Iris pigment epithelial cell (primary cell): ENCODE measurements around the gene MACROH2A2.
A peak's percentile ranks its signal among the peaks of the same experiment; 100 is the strongest.
"Not testable (repeated sequence)": the region's sequence is repeated elsewhere in the genome, so short reads cannot be mapped to it uniquely, and the experiment has no call there.

ENCODE experiments used
- DNase-seq: peaks from one replicate; pipeline ENCODE4 v3.0.0-alpha.2; 2011; ENCODE audit warnings: low read depth

MACROH2A2 gene

GRCh38 chr10:70052462-70053217, at the start of gene MACROH2A2:
Gene MACROH2A2 (plus strand): TSS chr10:70052846. CDS start chr10:70075659, 22,813 bp downstream.
- DNase-seq: peak; percentile 80

GRCh38 chr10:70007116-70007820, 45.4 kb upstream of the MACROH2A2 start:
- DNase-seq: peak; percentile 17

GRCh38 chr10:70031215-70031614, 21.4 kb upstream of the MACROH2A2 start:
- no peak for DNase-seq

- DNase-seq: no peak
Measured at GRCh38 chr10:70032667-70033289, 19.9 kb upstream of the MACROH2A2 start.

- no peak for DNase-seq
Measured at GRCh38 chr10:70034232-70034631, 18.4 kb upstream of the MACROH2A2 start.

GRCh38 chr10:70035531-70035930, 17.1 kb upstream of the MACROH2A2 start:
- DNase-seq: no peak

- DNase-seq: peak; percentile 25
Measured at GRCh38 chr10:70038923-70039322, 13.7 kb upstream of the MACROH2A2 start.

GRCh38 chr10:70041016-70041415, 11.6 kb upstream of the MACROH2A2 start:
- no peak for DNase-seq

- not testable (repeated sequence) for DNase-seq
Measured at GRCh38 chr10:70041739-70042138, 10.9 kb upstream of the MACROH2A2 start.

GRCh38 chr10:70047066-70047465, 5.6 kb upstream of the MACROH2A2 start:
- DNase-seq: not testable (repeated sequence)

- DNase-seq: no peak
Measured at GRCh38 chr10:70048030-70048723, 4.5 kb upstream of the MACROH2A2 start.

GRCh38 chr10:70051848-70052247, 798 bp upstream of the MACROH2A2 start:
- DNase-seq: no peak

- DNase-seq: peak; percentile 30
Measured at GRCh38 chr10:70053218-70053840, 683 bp downstream of the MACROH2A2 start.

GRCh38 chr10:70053841-70054288, 1.2 kb downstream of the MACROH2A2 start:
- DNase-seq: no peak

GRCh38 chr10:70054902-70055301, 2.3 kb downstream of the MACROH2A2 start:
- DNase-seq: no peak

- peak; percentile 34 for DNase-seq
Measured at GRCh38 chr10:70055550-70055949, 2.9 kb downstream of the MACROH2A2 start.

GRCh38 chr10:70057306-70057705, 4.7 kb downstream of the MACROH2A2 start:
- no peak for DNase-seq

- no peak for DNase-seq
Measured at GRCh38 chr10:70060389-70060788, 7.7 kb downstream of the MACROH2A2 start.

- no peak for DNase-seq
Measured at GRCh38 chr10:70063418-70064098, 10.9 kb downstream of the MACROH2A2 start.

- no peak for DNase-seq
Measured at GRCh38 chr10:70064486-70064885, 11.8 kb downstream of the MACROH2A2 start.

- no peak for DNase-seq
Measured at GRCh38 chr10:70066190-70066589, 13.5 kb downstream of the MACROH2A2 start.
